Measurements from ENCODE around the gene ZNF436. TPM values are rescaled to one million over a fixed set of nuclear protein-coding genes. Genes with fewer than 3 reads are reported as not detected.

The ZNF436 gene
- total and polyA plus RNA-seq, 9 of the 15 experiments (the other 6 are each of a cell fraction or from before 2014, with no cell fraction given) = 2.1 to 11.3 (median 6.8) TPM

DNA sequence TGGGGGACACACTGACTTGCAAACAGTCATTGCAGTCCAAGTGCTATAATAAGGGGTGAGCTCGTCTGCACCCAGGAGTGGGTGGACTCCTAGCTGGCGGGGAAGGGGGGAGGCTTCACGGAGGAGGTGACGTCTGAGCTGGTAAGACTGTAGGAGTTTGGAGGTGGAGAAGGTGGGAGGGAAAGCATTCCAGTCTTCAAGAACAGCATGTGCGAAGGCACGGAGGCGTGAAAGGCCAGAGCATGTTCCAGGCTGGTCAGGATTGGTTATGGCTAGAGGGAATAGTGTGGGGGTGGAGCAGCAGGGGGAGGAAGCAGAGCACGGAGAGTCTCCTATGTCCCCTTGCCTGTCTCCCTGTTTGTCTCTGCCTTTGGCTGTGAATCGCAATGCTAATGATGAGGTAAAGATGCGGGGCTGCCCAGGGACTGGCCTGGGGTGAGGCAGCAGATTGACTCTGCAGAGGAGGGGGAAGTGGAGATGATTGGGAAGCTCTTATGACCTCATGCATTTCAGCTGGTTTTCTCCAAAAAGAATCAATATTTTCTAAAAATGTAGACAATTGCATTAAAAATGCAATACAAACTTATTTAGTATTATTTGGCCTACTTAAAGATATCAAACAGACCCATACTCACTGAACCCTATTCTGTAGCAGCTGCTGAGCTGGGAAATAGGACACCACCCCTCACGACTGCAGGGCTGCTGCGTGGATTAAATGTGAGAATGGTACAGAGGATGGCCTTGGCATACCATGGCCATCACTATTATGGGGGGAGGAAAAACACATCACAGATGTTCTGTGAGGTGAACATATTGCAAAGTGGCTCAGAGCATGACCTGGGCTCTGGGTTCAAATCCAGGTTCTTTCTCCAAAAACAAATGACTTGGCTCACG, 2.6 kb upstream of the ZNF436 start (continued):
- no peak for TF ChIP-seq ZBTB11 (CRISPR knock-in tag; IDR thresholded peaks at IDR 0.05)
- TF ChIP-seq, protein P1, sequence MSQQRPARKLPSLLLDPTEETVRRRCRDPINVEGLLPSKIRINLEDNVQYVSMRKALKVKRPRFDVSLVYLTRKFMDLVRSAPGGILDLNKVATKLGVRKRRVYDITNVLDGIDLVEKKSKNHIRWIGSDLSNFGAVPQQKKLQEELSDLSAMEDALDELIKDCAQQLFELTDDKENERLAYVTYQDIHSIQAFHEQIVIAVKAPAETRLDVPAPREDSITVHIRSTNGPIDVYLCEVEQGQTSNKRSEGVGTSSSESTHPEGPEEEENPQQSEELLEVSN (IDR thresholded peaks at IDR 0.05; ENCODE audit: borderline replicate concordance in 1 of 2, extremely low read depth in 1 of 2, insufficient read depth in 1 of 2, insufficient read length in 1 of 2, low read depth in 1 of 2, low read length in 1 of 2, poor library complexity in 1 of 2, severe bottlenecking in 1 of 2) = peak; percentile 66 to 90
- no peak for TF ChIP-seq ERF (CRISPR knock-in tag; IDR thresholded peaks at IDR 0.05)
- TF ChIP-seq, protein P2, sequence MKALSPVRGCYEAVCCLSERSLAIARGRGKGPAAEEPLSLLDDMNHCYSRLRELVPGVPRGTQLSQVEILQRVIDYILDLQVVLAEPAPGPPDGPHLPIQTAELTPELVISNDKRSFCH (CRISPR knock-in tag; IDR thresholded peaks at IDR 0.05) = no peak
- TF ChIP-seq, protein P2 (tag; IDR thresholded peaks at IDR 0.05) = 0 out of 2 replicates have a peak, but pooled peaks have one; percentile 20
- no peak for TF ChIP-seq ZNF316 (IDR thresholded peaks at IDR 0.05)
- TF ChIP-seq ZC3H4 (CRISPR knock-in tag; IDR thresholded peaks at IDR 0.05; ENCODE audit: borderline replicate concordance) = peak; percentile 59; the same call in 1 of the 2 replicates
- TF ChIP-seq SMARCA5 (IDR thresholded peaks at IDR 0.05) = 0 out of 2 replicates have a peak, but pooled peaks have one; percentile 49
- no peak for TF ChIP-seq ZHX1 (conservative IDR thresholded peaks at IDR 0.05; ENCODE audit: low read length)
- TF ChIP-seq ZBTB2 (IDR thresholded peaks at IDR 0.05) = peak; percentile 36; the same call in 1 of the 2 replicates
- TF ChIP-seq L3MBTL2 (IDR thresholded peaks at IDR 0.05) = peak; percentile 85
- TF ChIP-seq SMAD3 (CRISPR knock-in tag; conservative IDR thresholded peaks at IDR 0.05) = no peak
- peak; percentile 86 for TF ChIP-seq ZFP36 (IDR thresholded peaks at IDR 0.05; ENCODE audit: low read depth, low read length, partially characterized antibody)
- TF ChIP-seq SAP30 (IDR thresholded peaks at IDR 0.05; ENCODE audit: borderline replicate concordance, insufficient read depth, low read depth, low read length, poor library complexity, severe bottlenecking) = no peak
